Mesothelial cell of epicardium (in vitro differentiated cells): ENCODE data around the gene SPAG16. TPM values are rescaled to one million over a fixed set of nuclear protein-coding genes. Genes with fewer than 3 reads are reported as not detected.

Source experiments
- DNase-seq, 2 experiments: peaks; one replicate each; pipeline ENCODE4 v3.0.0; 2021; ENCODE audit warnings: low spot score in 2 of 2; ENCODE audit not compliant: unreplicated experiment in 2 of 2
- H3K27ac Mint-ChIP-seq: 2 replicates; pipeline ENCODE4 v1.8.0; 2021; ENCODE audit warnings: mixed read lengths
- H3K27me3 Mint-ChIP-seq: 2 replicates; pipeline ENCODE4 v1.8.0; 2021; ENCODE audit warnings: low read depth, mixed read lengths
- H3K36me3 Mint-ChIP-seq: 2 replicates; pipeline ENCODE4 v1.8.0; 2021; ENCODE audit warnings: mixed read lengths
- H3K4me1 Mint-ChIP-seq: 2 replicates; pipeline ENCODE4 v1.8.0; 2021; ENCODE audit warnings: mixed read lengths
- H3K4me3 Mint-ChIP-seq: 2 replicates; pipeline ENCODE4 v1.8.0; 2021; ENCODE audit warnings: mild to moderate bottlenecking, moderate library complexity, mixed read lengths
- H3K9me3 Mint-ChIP-seq: 2 replicates; pipeline ENCODE4 v1.8.0; 2021; ENCODE audit warnings: mixed read lengths
- CTCF ChIP-seq: fragments of 200-600 bp; sonication (generic); IDR thresholded peaks from one replicate; pipeline ENCODE4 v1.5.0; 2021; ENCODE audit warnings: antibody characterized with exemption; ENCODE audit not compliant: unreplicated experiment
- total RNA-seq: library from RNA; stranded (reverse); gene quantifications from 3 replicates; pipeline ENCODE4 v1.2.1, GENCODE V29; 2021

SPAG16 gene
- total RNA-seq, 1 donor from 2014 or later = 35.1 TPM

- no peaks in the 10 kb centered on the region for H3K4me1 Mint-ChIP-seq
- no peaks in the 10 kb centered on the region for H3K36me3 Mint-ChIP-seq
- H3K4me3 Mint-ChIP-seq = no peak overlapping the region
- no peak overlapping the region for H3K27ac Mint-ChIP-seq
- no peaks in the 10 kb centered on the region for H3K27me3 Mint-ChIP-seq
- DNase-seq = no peak
- TF ChIP-seq CTCF = no peak
- peaks cover 15% of the 10 kb centered on the region for H3K9me3 Mint-ChIP-seq
These were observed 584.3 kb downstream of the SPAG16 start for GRCh38 chr2:213868526-213868925.

GRCh38 chr2:213885485-213885884 lies 601.2 kb downstream of the SPAG16 start:
- no peaks in the 10 kb centered on the region for H3K27me3 Mint-ChIP-seq

DNA sequence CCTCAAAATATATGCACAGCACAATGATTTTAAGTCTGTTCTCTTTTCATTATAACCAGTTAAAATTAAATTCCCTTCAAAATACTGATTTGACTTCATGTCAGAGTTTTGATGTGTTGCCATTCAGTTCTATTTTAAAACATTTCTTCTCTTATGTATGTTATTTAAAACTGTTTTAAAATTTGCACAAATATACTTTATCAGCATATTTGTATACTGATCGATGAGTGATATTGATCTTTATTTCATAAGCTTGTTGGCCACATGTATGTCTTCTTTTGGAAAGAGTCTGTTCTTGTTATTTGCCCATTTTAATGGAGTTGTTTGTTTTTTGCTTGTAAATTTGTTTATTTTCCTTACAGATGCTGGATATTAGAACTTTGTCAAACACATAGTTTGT lies 630.2 kb downstream of the SPAG16 start:
- no peak for DNase-seq
- Mint-ChIP-seq H3K27me3 (no peaks in the 10 kb centered on the region), H3K27ac (no peak overlapping the region), H3K4me1 (no peaks in the 10 kb centered on the region), H3K4me3 (no peak overlapping the region), H3K36me3 (no peaks in the 10 kb centered on the region), H3K9me3 (peaks cover 36% of the 10 kb centered on the region)
- no peak for TF ChIP-seq CTCF

More at GRCh38 chr2:213885485-213885884, 601.2 kb downstream of the SPAG16 start:
- Mint-ChIP-seq H3K36me3 (no peaks in the 10 kb centered on the region), H3K9me3 (peaks cover 29% of the 10 kb centered on the region), H3K4me1 (no peaks in the 10 kb centered on the region), H3K27ac (no peak overlapping the region), H3K4me3 (no peak overlapping the region)
- TF ChIP-seq CTCF = no peak
- no peak for DNase-seq

- H3K4me1 Mint-ChIP-seq = no peaks in the 10 kb centered on the region
- TF ChIP-seq CTCF = no peak
- peaks cover 6% of the 10 kb centered on the region for H3K36me3 Mint-ChIP-seq
- DNase-seq = no peak
- H3K4me3 Mint-ChIP-seq = no peak overlapping the region
- H3K27ac Mint-ChIP-seq = no peak overlapping the region
- no peaks in the 10 kb centered on the region for H3K27me3 Mint-ChIP-seq
- peaks cover 66% of the 10 kb centered on the region for H3K9me3 Mint-ChIP-seq
These were observed 635.8 kb downstream of the SPAG16 start for GRCh38 chr2:213920014-213920413.

- Mint-ChIP-seq H3K4me3 (no peak overlapping the region), H3K27me3 (no peaks in the 10 kb centered on the region), H3K36me3 (peaks cover 6% of the 10 kb centered on the region), H3K27ac (no peak overlapping the region), H3K4me1 (no peaks in the 10 kb centered on the region), H3K9me3 (peaks cover 40% of the 10 kb centered on the region)
- no peak for TF ChIP-seq CTCF
- DNase-seq = no peak
These were observed 639.3 kb downstream of the SPAG16 start for GRCh38 chr2:213923543-213923942.

GRCh38 chr2:213934560-213934959 lies 650.3 kb downstream of the SPAG16 start:
- Mint-ChIP-seq H3K9me3 (peaks cover 8% of the 10 kb centered on the region), H3K4me1 (no peaks in the 10 kb centered on the region), H3K36me3 (no peaks in the 10 kb centered on the region), H3K4me3 (no peak overlapping the region), H3K27me3 (no peaks in the 10 kb centered on the region), H3K27ac (no peak overlapping the region)
- DNase-seq = no peak
- peak; percentile 27 for TF ChIP-seq CTCF
